Left forelimb (tissue), 1 donor: ENCODE data around the gene TULP4.
"Not testable (repeated sequence)": the region's sequence is repeated elsewhere in the genome, so short reads cannot be mapped to it uniquely, and the experiment has no call there.

Experiments used
- DNase-seq: peaks from one replicate; pipeline ENCODE4 v3.0.0-alpha.2; 2018; ENCODE audit warnings: low spot score

Gene TULP4

DNA sequence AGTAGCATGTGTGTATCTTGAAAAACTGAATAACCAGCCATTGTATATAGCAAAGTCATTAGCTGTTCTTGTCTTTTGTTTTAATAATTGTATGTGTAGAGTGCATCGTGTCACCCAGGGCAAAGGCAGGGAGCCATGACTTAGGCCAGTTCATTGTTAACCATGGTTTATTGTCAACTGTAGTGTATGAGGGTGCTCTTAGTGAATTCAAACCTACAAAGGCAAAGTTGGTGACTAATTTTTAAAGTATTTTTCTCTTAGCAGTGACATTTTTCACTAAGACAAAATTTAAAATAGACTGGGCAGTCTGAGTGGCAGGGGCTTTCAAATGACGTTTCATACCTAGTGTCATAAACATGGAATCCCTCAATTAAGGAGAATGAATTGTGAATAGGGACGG is 79.0 kb downstream of the TULP4 start:
- no peak for DNase-seq

DNA sequence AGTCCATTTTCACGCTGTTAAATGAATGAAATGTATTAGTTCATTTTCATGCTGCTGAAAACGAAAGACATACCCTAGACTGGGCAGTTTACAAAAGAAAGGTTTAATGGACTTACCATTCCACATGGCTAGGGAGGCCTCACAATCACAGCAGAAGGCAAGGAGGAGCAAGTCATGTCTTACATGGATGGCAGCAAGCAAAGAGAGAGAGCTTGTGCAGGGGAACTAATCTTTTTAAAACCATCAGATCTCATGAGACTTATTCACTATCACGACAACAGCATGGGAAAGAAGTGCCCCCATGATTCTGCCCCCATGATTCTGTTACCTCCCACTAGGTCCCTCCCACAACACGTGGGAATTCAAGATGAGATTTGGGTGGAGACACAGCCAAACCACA is 79.7 kb downstream of the TULP4 start:
- DNase-seq: not testable (repeated sequence)

DNA sequence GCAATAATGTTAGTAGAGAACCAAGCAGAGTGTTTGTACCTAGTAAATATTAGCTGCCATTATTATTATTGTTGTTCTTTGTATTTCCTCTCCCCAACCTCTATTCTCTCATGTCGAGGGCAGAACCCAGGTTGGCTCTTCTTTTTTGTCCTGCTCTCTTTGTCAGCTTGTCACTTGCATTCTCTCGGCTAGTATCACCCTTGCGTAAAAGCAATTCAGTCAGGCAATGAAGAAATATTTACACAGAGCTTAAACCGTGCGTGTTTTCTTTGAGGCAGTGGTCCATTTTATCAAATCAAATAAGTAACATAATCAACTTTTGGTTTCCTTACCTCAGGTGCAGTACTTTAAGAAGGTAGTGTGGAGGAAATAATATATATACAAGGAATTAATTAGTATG is 83.9 kb downstream of the TULP4 start:
- no peak for DNase-seq

DNA sequence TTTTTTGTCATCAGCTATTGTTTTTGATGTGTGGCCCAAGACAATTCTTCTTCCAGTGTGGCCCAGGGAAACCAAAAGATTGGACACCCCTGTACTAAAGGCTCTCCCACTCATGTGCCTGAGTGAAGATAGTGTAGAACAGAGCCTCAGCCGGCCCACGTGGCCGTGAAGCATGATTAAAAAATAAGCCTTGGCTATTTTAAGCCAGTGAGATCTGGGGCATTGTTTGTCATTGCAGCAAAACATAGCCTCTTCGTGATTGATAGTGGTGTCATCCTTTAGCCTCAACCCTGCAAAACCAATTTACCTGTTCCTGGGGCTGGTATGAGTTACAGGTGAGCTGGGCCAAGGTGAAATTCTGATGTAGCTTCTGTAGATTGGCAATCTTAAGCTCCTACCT is 85.3 kb downstream of the TULP4 start:
- DNase-seq: no peak

GRCh38 chr6:158398252-158399024 is 86.2 kb downstream of the TULP4 start:
- no peak for DNase-seq

- DNase-seq: no peak
Observed at GRCh38 chr6:158399040-158399700, 86.9 kb downstream of the TULP4 start.

DNA sequence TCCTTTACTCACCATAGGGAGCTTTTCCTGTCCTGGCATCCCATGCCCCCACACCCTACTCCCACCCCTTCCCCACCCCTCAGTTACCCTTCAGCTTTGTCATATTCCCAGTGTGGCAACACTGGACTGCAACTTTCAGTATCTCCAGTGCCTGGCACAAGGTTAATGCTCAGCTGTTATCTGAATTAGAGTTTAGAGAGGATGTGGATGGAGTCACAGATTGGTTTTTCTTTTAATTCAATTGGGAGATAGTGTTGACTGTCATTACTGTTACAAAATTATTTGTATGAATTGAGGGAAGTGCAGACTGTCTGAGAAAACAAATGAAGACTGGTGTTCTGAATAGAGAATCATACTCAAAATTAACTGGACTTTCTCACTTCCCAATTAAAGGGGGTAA is 89.9 kb downstream of the TULP4 start:
- DNase-seq: no peak

DNA sequence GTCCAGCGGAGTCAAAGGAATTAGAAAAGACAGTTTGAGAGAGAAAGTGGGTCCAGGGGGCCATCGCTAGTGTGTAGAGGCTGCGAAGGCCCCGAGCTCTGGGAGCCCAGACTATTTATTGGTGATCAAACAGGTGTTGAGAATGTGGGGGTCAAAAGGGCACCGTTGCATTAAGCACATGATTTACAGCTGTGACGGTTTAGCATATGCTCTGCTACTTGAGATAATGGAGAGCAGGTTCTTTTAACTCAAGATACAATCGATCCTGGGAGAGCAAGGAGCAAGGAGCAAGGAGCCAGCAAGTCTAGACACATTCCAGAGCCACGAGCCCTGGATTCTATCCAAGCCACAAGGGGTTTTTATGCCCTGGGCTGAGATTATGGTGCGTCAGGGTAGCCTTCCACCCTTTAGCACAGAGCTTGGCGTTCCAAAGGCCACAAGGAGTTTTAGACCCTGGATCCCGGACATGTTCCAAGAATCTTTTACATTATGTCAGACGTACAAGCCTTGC is 93.1 kb downstream of the TULP4 start:
- not testable (repeated sequence) for DNase-seq

DNA sequence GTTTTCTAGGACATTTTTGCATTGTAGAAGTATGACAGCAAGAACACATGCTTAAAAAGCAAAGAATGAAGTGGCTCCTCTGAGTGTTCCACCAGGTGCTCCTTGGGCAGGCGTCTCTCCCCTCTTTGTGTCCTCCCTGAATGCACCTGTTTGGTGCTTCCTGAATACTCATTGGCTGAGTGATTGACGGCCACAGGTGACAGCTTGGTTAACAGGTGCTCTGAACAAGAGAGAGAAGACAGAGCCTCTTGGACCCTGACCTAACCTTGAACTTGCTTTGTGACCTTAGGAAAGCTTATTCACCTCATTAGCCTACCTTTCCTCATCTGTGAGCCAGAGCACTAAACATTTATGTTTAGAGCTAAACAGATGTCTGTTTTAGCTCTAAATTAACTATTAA is 93.7 kb downstream of the TULP4 start:
- DNase-seq: no peak

DNA sequence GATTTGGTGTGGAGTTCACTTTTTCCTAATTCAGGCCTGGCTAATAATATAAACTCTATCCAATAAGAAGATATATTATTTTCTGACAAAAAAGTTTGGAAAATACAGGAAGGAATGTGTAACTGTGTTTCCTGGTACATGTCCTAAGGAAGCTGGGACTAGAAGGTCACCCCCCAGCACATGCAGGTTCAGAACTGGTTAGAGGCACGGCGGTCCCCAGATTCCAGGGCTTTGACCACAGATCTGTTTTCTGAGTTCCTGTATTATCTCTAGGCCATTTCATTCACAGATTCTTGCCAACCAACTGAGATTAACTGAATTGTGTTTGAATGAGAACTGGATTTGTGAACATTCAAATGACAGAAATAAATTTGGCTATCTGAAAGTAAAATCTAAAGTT is 94.5 kb downstream of the TULP4 start:
- no peak for DNase-seq

GRCh38 chr6:158408013-158408412 is 95.7 kb downstream of the TULP4 start:
- DNase-seq: no peak

DNA sequence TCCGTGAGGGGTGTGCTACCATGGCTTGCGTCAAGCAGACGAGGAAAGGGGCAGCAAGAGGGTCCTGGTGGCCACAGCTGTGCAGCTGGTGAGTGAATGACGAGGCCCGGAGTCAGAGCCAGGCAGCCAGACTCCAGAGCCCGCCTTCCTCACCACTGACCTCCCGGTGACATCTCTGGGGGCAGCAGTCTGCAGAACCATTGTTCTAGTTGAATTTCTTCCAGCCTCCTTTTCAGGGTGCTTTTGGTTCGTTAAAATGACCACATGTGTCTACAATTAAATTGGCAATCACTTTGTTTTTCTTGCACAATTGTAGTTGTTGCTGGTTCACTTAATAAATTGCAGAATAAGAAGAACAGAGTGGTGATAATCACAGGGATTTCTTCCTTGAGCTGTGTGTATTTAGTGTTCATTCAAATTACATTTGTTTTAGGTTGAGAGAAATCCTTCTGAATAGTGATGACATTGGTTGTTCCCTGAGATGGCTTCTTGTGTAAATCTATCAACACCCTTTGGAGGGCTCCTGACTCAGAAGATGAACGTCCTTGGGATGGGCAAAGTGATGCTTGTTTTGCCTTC is 96.4 kb downstream of the TULP4 start:
- DNase-seq: no peak

DNA sequence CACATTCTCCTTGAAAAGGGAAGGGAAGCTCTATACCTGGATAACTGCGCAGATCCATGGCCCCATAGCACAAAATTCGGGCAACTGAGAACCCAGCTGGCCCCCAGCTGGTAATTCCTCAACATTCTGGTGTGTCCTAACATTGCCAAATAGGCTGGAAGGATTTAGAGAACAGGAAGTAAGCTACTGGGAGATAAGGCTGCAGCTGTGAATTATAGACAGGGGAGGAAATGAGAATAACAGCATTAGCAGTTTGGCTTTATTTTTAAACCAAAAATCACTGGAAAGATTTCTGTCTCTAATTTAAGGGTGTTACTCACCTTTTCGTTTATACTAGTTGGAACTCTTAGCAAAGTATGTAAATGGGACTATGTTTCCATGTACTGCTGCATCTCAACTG is 97.2 kb downstream of the TULP4 start:
- DNase-seq: no peak

- DNase-seq: no peak
Observed at GRCh38 chr6:158410784-158411183, 98.5 kb downstream of the TULP4 start.

DNA sequence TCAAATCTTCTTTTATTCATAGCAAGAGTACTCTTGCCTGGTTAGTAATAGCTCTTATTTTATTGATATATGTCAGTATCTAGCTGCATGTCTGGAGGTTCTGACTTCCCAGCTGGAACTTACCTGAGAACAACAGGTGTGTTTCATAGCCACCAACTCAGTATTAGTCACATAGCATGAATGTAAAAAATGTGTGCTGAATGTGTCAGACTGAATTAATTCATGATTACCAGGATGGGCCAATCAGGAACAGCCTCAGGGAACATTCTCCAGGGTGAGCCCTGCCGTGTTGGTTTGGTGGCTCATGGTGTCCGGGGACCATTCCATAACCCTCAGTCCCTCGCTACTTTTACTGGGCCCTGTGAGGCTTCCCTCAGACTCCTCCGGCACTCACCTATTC is 99.7 kb downstream of the TULP4 start:
- DNase-seq: no peak

DNA sequence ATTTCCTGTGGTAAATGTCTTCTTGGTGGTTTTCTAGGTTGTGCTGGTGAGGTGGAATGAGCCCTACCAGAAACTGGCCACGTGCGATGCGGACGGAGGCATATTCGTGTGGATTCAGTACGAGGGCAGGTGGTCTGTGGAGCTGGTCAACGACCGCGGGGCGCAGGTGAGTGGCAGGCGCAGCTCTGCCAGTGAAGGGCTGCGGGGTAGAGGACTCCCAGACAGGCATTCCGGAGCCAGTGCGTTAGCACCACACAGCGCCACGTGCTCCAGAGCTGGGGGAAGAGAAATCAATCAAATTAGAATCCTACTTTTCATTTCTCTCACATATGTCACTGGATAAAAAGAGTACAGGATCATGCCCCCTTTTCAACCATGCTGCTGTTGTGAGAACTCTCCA is 100.8 kb downstream of the TULP4 start:
- no peak for DNase-seq

DNA sequence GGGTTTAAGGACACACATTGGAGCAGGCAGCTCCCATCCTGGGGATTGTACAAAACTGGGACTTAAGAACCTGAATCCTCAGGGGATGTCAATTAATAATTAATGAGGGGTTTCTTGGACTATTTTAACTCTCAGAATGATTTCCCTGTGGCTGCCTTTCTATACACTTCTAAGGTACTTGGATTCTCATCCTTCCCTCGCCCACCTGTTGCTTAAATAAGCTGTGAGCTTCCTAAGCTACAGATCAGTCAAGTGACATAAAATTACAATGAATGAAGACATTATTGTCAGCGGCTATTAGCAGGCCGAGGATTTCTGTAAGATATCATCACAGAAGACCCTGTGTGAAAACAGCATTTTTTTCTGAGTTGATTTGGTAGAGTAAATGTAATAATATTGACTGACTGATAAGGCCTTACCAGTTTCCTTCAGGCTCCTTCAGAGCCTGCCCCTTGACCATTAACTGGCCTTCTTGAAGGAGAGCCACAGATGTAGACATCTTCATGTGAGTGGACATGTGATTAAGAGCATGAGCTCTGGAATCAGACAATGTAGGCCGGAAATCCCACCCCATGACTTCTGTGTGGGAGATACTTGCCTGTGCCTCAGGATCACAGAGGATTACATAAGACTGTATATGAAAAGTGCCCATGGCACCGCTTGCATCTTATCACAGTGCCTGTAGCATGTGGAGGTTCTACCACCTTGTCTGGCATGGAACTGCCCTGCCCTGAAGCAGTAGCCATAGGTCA is 101.7 kb downstream of the TULP4 start:
- no peak for DNase-seq

DNA sequence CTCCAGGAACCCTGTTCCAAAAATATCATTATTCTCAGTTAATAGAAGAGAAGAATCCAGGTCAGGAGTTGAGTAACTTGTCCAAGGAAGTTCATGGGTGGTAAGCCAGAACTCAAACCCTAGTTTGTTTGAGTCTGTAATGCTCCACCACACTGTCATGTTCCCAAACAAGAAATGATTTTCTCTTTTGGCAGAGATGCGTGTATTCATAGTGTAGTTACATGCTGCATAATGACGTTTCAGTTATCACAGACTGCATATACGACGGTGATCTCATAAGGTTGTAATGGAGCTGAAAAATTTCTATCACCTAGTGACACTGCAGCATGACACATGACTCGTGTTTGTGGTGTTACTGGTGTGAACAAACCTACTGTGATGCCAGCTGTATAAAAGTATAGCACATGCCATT is 102.6 kb downstream of the TULP4 start:
- DNase-seq: no peak

DNA sequence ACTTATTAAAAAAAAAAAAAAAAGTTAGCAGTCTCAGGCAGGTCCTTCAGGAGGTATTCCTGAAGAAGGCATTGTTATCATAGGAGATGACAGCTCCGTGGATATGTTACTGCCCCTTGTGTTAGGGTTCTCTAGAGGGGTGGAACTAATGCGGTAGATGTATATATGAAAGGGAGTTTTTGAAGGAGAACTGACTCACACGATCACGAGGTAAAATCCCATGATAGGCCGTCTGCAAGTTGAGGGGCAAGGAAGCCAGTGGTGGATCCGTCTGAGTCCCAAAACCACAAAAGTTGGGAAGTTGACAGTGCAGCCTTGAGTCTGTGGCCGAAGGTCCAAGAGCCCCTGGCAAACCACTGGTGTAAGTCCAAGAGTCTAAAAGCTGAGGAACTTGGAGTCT is 103.4 kb downstream of the TULP4 start:
- DNase-seq: no peak

DNA sequence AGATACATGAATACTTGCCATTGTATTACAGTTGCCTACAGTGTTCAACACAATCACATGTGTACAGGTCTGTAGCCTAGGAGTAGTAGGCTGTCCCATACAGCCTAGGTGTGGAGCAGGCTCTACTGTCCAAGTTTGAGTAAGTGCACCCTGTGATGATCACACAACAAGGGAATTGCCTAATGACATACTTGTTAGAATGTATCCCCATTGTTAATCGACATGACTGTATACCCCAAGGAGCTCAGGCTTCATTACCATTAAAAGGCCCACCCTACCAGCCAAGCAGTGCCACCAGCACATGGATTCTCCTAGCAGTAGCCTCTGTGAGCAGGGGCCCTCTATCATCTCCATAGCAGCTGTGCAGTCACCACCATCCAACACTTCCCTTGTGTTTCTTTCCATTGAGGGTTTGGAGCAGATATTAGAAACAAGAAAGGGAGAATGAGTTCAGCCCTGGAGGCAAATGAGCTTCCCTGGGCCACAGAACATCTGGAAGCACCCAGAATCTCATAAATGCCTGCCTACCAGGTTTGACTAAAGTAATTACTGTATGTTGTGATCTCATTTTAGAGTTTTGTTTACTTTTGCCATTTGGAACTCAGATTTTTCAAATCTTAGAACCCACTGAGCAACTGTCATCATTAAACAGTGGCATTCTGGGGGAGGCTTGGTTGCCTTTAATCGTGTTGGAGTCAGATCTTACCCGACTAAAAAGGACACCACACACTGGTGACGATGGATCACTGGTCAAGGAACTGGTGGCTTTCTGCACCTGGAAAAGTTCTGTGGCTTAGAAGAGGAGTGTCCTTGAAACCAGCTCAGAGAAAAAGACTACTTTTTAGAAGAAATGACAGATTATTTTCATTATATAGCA is 104.9 kb downstream of the TULP4 start:
- DNase-seq: no peak

DNA sequence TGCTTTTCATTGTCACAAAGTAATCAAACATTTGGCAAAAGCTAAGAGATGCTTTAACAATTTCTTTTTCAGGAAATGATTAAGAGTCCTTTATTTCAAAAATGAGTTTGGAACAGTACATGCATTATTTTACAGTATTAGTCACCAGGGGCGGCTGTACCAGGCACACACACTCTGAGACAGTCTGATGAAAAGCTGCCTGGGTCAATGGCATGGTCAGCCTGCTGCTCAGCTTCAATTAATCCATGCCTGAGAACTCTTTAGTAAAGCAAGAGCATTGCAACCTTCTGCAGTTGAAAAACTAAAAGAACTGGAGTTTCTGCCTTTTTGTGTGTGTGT is 105.5 kb downstream of the TULP4 start:
- no peak for DNase-seq

- DNase-seq: no peak
Observed at GRCh38 chr6:158418501-158418900, 106.2 kb downstream of the TULP4 start.
